SJSA1 (cell line): ENCODE results near the gene KNDC1. TPM values are rescaled to one million over a fixed set of nuclear protein-coding genes. Genes with fewer than 3 reads are reported as not detected.
"Not testable (repeated sequence)": the region's sequence is repeated elsewhere in the genome, so short reads cannot be mapped to it uniquely, and the experiment has no call there.

Experiments
- DNase-seq, 2 experiments: peaks; one replicate each; pipeline ENCODE4 v3.0.0-alpha.2; 2015 to 2020; ENCODE audit warnings: low spot score in 2 of 2, low read depth in 1 of 2
- H3K27ac ChIP-seq: fragments of 250-450 bp; sonication (Bioruptor Pico); 2 replicates; pipeline ENCODE4 v1.5.1; 2020; ENCODE audit warnings: mild to moderate bottlenecking, moderate library complexity
- H3K27me3 ChIP-seq: fragments of 250-450 bp; sonication (Bioruptor Pico); replicated peaks from 2 replicates; pipeline ENCODE4 v1.5.1; 2020; ENCODE audit warnings: mild to moderate bottlenecking, moderate library complexity
- H3K36me3 ChIP-seq: fragments of 250-450 bp; sonication (Bioruptor Pico); 2 replicates; pipeline ENCODE4 v1.5.1; 2020; ENCODE audit warnings: mild to moderate bottlenecking
- H3K4me1 ChIP-seq: fragments of 250-450 bp; sonication (Bioruptor Pico); replicated peaks from 2 replicates; pipeline ENCODE4 v1.6.1; 2021; ENCODE audit warnings: mild to moderate bottlenecking
- H3K4me3 ChIP-seq: fragments of 250-450 bp; sonication (Bioruptor Pico); 2 replicates; pipeline ENCODE4 v1.5.1; 2020; ENCODE audit warnings: mild to moderate bottlenecking
- H3K9me3 ChIP-seq: fragments of 250-450 bp; sonication (Bioruptor Pico); replicated peaks from 2 replicates; pipeline ENCODE4 v1.5.1; 2020; ENCODE audit warnings: mild to moderate bottlenecking
- total RNA-seq: library from RNA; depleted of rRNA; stranded (reverse); fragments of >200 nt; shearing (Covaris generic); gene quantifications from 2 replicates; pipeline ENCODE4 v1.2.3, GENCODE V29; 2014

The KNDC1 gene
- total RNA-seq, 1 experiment from 2014 or later: 0.11 TPM

- H3K9me3 ChIP-seq: no peaks in the 10 kb centered on the region
- H3K36me3 ChIP-seq: no peaks in the 10 kb centered on the region
- no peaks in the 10 kb centered on the region for H3K4me1 ChIP-seq
- no peak overlapping the region for H3K27ac ChIP-seq
- H3K4me3 ChIP-seq: no peak overlapping the region
- no peak for DNase-seq
- no peaks in the 10 kb centered on the region for H3K27me3 ChIP-seq
Measured at GRCh38 chr10:133217800-133218589, 58.0 kb downstream of the KNDC1 start.

GRCh38 chr10:133218891-133219290 lies 58.9 kb downstream of the KNDC1 start:
- H3K36me3 ChIP-seq: no peaks in the 10 kb centered on the region
- no peaks in the 10 kb centered on the region for H3K9me3 ChIP-seq
- no peak for DNase-seq
- no peaks in the 10 kb centered on the region for H3K4me1 ChIP-seq
- no peaks in the 10 kb centered on the region for H3K27me3 ChIP-seq
- no peak overlapping the region for H3K4me3 ChIP-seq
- no peak overlapping the region for H3K27ac ChIP-seq

GRCh38 chr10:133219782-133220181 lies 59.8 kb downstream of the KNDC1 start:
- no peaks in the 10 kb centered on the region for H3K36me3 ChIP-seq
- no peaks in the 10 kb centered on the region for H3K9me3 ChIP-seq
- H3K4me3 ChIP-seq: no peak overlapping the region
- DNase-seq: no peak
- no peak overlapping the region for H3K27ac ChIP-seq
- H3K4me1 ChIP-seq: no peaks in the 10 kb centered on the region
- no peaks in the 10 kb centered on the region for H3K27me3 ChIP-seq

GRCh38 chr10:133221331-133221730 lies 61.3 kb downstream of the KNDC1 start:
- Histone ChIP-seq H3K9me3 (no peaks in the 10 kb centered on the region), H3K4me1 (no peaks in the 10 kb centered on the region), H3K36me3 (no peaks in the 10 kb centered on the region), H3K27me3 (0 out of 2 replicates have a peak, but pooled peaks cover 1% of the 10 kb centered on the region), H3K4me3 (no peak overlapping the region), H3K27ac (no peak overlapping the region)
- no peak for DNase-seq

- DNase-seq, H3K4me1 ChIP-seq, H3K9me3 ChIP-seq, H3K4me3 ChIP-seq, H3K27ac ChIP-seq, H3K27me3 ChIP-seq, H3K36me3 ChIP-seq: not testable (repeated sequence)
Measured at GRCh38 chr10:133221756-133222155, 61.7 kb downstream of the KNDC1 start.

- peaks cover 10% of the 10 kb centered on the region for H3K27me3 ChIP-seq
- H3K9me3 ChIP-seq: no peaks in the 10 kb centered on the region
- no peaks in the 10 kb centered on the region for H3K4me1 ChIP-seq
- no peak overlapping the region for H3K27ac ChIP-seq
- DNase-seq: no peak
- no peaks in the 10 kb centered on the region for H3K36me3 ChIP-seq
- H3K4me3 ChIP-seq: no peak overlapping the region
Measured at GRCh38 chr10:133224076-133224475, 64.1 kb downstream of the KNDC1 start.

- no peaks in the 10 kb centered on the region for H3K36me3 ChIP-seq
- H3K9me3 ChIP-seq: no peaks in the 10 kb centered on the region
- H3K27me3 ChIP-seq: peaks cover 14% of the 10 kb centered on the region
- DNase-seq: no peak
- no peaks in the 10 kb centered on the region for H3K4me1 ChIP-seq
- no peak overlapping the region for H3K27ac ChIP-seq
- no peak overlapping the region for H3K4me3 ChIP-seq
Measured at GRCh38 chr10:133224756-133225372, 64.8 kb downstream of the KNDC1 start.

- no peak for DNase-seq
- Histone ChIP-seq H3K27ac (no peak overlapping the region), H3K36me3 (no peaks in the 10 kb centered on the region), H3K4me1 (no peaks in the 10 kb centered on the region), H3K27me3 (peaks cover 19% of the 10 kb centered on the region), H3K4me3 (no peak overlapping the region), H3K9me3 (no peaks in the 10 kb centered on the region)
Measured at GRCh38 chr10:133225707-133226191, 65.7 kb downstream of the KNDC1 start.

GRCh38 chr10:133226251-133226808 lies 66.3 kb downstream of the KNDC1 start:
- Histone ChIP-seq H3K4me3 (no peak overlapping the region), H3K9me3 (no peaks in the 10 kb centered on the region), H3K4me1 (no peaks in the 10 kb centered on the region), H3K27me3 (peaks cover 23% of the 10 kb centered on the region), H3K36me3 (no peaks in the 10 kb centered on the region), H3K27ac (no peak overlapping the region)
- no peak for DNase-seq

GRCh38 chr10:133227256-133227655 lies 67.2 kb downstream of the KNDC1 start:
- H3K27me3 ChIP-seq: peaks cover 33% of the 10 kb centered on the region

GRCh38 chr10:133229265-133230043 lies 69.4 kb downstream of the KNDC1 start:
- Histone ChIP-seq H3K4me3 (no peak overlapping the region), H3K27ac (no peak overlapping the region), H3K27me3 (peaks cover 44% of the 10 kb centered on the region), H3K36me3 (no peaks in the 10 kb centered on the region), H3K9me3 (no peaks in the 10 kb centered on the region), H3K4me1 (no peaks in the 10 kb centered on the region)
- DNase-seq: no peak

More at GRCh38 chr10:133227256-133227655, 67.2 kb downstream of the KNDC1 start:
- H3K36me3 ChIP-seq: no peaks in the 10 kb centered on the region
- no peaks in the 10 kb centered on the region for H3K9me3 ChIP-seq
- H3K4me3 ChIP-seq: no peak overlapping the region
- DNase-seq: no peak
- no peak overlapping the region for H3K27ac ChIP-seq
- no peaks in the 10 kb centered on the region for H3K4me1 ChIP-seq

- H3K27ac ChIP-seq: no peak within 1 kb of the TSS
- peaks cover 44% of the 10 kb centered on the region for H3K27me3 ChIP-seq
- no peaks in the 10 kb centered on the region for H3K36me3 ChIP-seq
- H3K4me1 ChIP-seq: no peaks in the 10 kb centered on the region
- H3K9me3 ChIP-seq: no peaks in the 10 kb centered on the region
- no peak for DNase-seq
- H3K4me3 ChIP-seq: no peak within 1 kb of the TSS
Measured at GRCh38 chr10:133230044-133230361, 70.0 kb downstream of the KNDC1 start, which contains the start of gene UTF1. Gene UTF1, plus strand, starts transcription at chr10:133230217. Its CDS starts 72 bp downstream, at chr10:133230289.

- Histone ChIP-seq H3K36me3 (no peaks in the 10 kb centered on the region), H3K4me1 (no peaks in the 10 kb centered on the region), H3K27me3 (peaks cover 49% of the 10 kb centered on the region), H3K9me3 (no peaks in the 10 kb centered on the region), H3K27ac (no peak overlapping the region), H3K4me3 (no peak overlapping the region)
- no peak for DNase-seq
Measured at GRCh38 chr10:133230387-133231195, 70.6 kb downstream of the KNDC1 start.
